Heart right ventricle (tissue), 16 donors: ENCODE results near the gene PGBD5. TPM values are rescaled to one million over a fixed set of nuclear protein-coding genes. Genes with fewer than 3 reads are reported as not detected.

ENCODE experiments used
- ATAC-seq, 8 donors: fragments of 200-7000 bp; cut with Tn5 transposase; one replicate each; pipeline ENCODE4 v1.9.1; 2020; ENCODE audit warnings: mild to moderate bottlenecking in 8 of 8, moderate library complexity in 8 of 8, moderate number of reproducible peaks in 1 of 8
- DNase-seq, 2 donors: peaks; one replicate each; pipeline ENCODE4 v3.0.0-alpha.2; 2020
- H3K27ac ChIP-seq, 10 donors: fragments of 200-600 bp; sonication (generic) in 2 of 10; one replicate each; pipeline versions ENCODE4 v1.5.0 to v1.8.0; 2020 to 2022; ENCODE audit warnings: mild to moderate bottlenecking in 3 of 10
- H3K27me3 ChIP-seq, 7 donors: fragments of 200-600 bp; one replicate each; pipeline ENCODE4 v1.8.0; 2021 to 2022; ENCODE audit warnings: mild to moderate bottlenecking in 2 of 7
- H3K36me3 ChIP-seq, 9 donors: fragments of 200-600 bp; sonication (generic) in 1 of 9; one replicate each; pipeline versions ENCODE4 v1.5.0 to v1.8.0; 2020 to 2022; ENCODE audit warnings: mild to moderate bottlenecking in 2 of 9
- H3K4me1 ChIP-seq, 9 donors: fragments of 200-600 bp; sonication (generic) in 1 of 9; one replicate each; pipeline versions ENCODE4 v1.5.0 to v1.8.0; 2020 to 2022; ENCODE audit warnings: mild to moderate bottlenecking in 4 of 9
- H3K4me3 ChIP-seq, 10 donors: fragments of 200-600 bp; sonication (generic) in 2 of 10; one replicate each; pipeline versions ENCODE4 v1.5.0 to v1.8.0; 2020 to 2022; ENCODE audit warnings: mild to moderate bottlenecking in 7 of 10, moderate library complexity in 2 of 10
- H3K9me3 ChIP-seq, 11 donors: fragments of 200-600 bp in 10 of 11; sonication (generic) in 2 of 11; one replicate each; pipeline versions ENCODE4 v1.5.0 to v1.8.0; 2013 to 2022; ENCODE audit warnings: mild to moderate bottlenecking in 2 of 11, control low read depth in 1 of 11, moderate library complexity in 1 of 11
- WGBS, 2 donors: extraction: QIAGEN DNeasy Blood & Tissue Kit; methylation state at CpG; one replicate each; pipeline ENCODE4 v1.1.7; 2013; ENCODE audit warnings: inconsistent platforms in 1 of 2; 5-methylcytosine and 5-hydroxymethylcytosine counted together
- intact Hi-C, 10 donors: fragments of 100-400 bp; cut with DNase I; formaldehyde crosslinking; loops; one replicate each; pipeline versions ENCODE4 v1.11.1 to v1.14.2; 2022
- polyA plus RNA-seq, 2 donors: library from polyadenylated mRNA; stranded (reverse); fragments of 200-250 nt; gene quantifications; one replicate each; pipeline ENCODE4 v1.2.3, GENCODE V29; 2013
- total RNA-seq, 10 donors: library from RNA; stranded (reverse); fragmentation: NEBNext Ultra II Directional in 3 of 10; extraction: Animal tissue kit (Norgen Biotek cat#: 25700) in 3 of 10; gene quantifications; one replicate each; pipeline versions ENCODE4 v1.2.1 to v1.2.4, GENCODE V29; 2021 to 2023
- TF ChIP-seq, protein P1 (sequence below), 9 donors: fragments of 200-600 bp; sonication (generic) in 2 of 9; IDR thresholded peaks; one replicate each; pipeline versions ENCODE4 v1.5.0 to v1.8.0; 2021 to 2022; ENCODE audit warnings: antibody characterized with exemption in 9 of 9, mild to moderate bottlenecking in 5 of 9, moderate library complexity in 1 of 9
- donor health status: Arrhythmogenic right ventricular cardiomyopathy.
- donor health status: ischemic (EF 13 %, LVEDD 7.1; RV severe dilation, severe dysfunction).
- donor health status: healthy with polysubstance abuse.
- donor health status: DM: no; HTN: yes; CAD: no.
- donor health status: DM: no; HTN: no; CAD: no.
- donor health status: ischemic (EF 25% LVEDD 6.9; RV normal size, moderate dysfunction).
- donor health status: ischemic (EF 25% LVEDD 5.7; RV mildly dilated, moderate dysfunction).
- donor health status: healthy.
- donor health status: DM: yes; HTN: yes; CAD: no.
- donor health status: Ischemic cardiomyopathy.
- donor health status: ischemic (EF 35%, LVEDD 5.7; RV mildly dilated, moderate dysfunction).
- donor health status: nonischemic (EF 11% LVEDD 7.7; RV severe dilation, severe dysfunction).
- donor health status: DM: yes; HTN: yes; CAD: no.
- donor health status: PGD.
- donor health status: ischemic (EF 29% LVEDD 5.4; RV normal size, mild dysfunction).
- donor health status: nonischemic (EF 23%, LVEDD 6.1; RV moderate dilation, normal function).

Gene PGBD5
- total and polyA plus RNA-seq, 12 donors, result 0.52 to 11.4 (median 7.9) TPM

- no peak for ATAC-seq
- Histone ChIP-seq H3K4me3 (no peak overlapping the region), H3K27me3 (peaks cover 0 to 10% (median 0%) of the 10 kb centered on the region in 7 donors), H3K27ac (no peak overlapping the region), H3K36me3 (no peaks in the 10 kb centered on the region), H3K9me3 (no peaks in the 10 kb centered on the region), H3K4me1 (peaks cover 0 to 26% (median 9%) of the 10 kb centered on the region in 9 donors)
- WGBS, 2 donors, result 84% methylated on average over 6 of the region's 6 CpGs
- intact Hi-C loops, result loop anchor here in 3 of 10 donors (10.0 kb wide), 3 partner anchors 88 to 748 kb away; partner anchors contain the start of gene ABCB10 (in 1 of the 3)
- TF ChIP-seq, protein P1, sequence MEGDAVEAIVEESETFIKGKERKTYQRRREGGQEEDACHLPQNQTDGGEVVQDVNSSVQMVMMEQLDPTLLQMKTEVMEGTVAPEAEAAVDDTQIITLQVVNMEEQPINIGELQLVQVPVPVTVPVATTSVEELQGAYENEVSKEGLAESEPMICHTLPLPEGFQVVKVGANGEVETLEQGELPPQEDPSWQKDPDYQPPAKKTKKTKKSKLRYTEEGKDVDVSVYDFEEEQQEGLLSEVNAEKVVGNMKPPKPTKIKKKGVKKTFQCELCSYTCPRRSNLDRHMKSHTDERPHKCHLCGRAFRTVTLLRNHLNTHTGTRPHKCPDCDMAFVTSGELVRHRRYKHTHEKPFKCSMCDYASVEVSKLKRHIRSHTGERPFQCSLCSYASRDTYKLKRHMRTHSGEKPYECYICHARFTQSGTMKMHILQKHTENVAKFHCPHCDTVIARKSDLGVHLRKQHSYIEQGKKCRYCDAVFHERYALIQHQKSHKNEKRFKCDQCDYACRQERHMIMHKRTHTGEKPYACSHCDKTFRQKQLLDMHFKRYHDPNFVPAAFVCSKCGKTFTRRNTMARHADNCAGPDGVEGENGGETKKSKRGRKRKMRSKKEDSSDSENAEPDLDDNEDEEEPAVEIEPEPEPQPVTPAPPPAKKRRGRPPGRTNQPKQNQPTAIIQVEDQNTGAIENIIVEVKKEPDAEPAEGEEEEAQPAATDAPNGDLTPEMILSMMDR (IDR thresholded peaks at IDR 0.05), result no peak
- DNase-seq, result no peak
Measured at GRCh38 chr1:230303069-230303468, 123.1 kb downstream of the PGBD5 start.

DNA sequence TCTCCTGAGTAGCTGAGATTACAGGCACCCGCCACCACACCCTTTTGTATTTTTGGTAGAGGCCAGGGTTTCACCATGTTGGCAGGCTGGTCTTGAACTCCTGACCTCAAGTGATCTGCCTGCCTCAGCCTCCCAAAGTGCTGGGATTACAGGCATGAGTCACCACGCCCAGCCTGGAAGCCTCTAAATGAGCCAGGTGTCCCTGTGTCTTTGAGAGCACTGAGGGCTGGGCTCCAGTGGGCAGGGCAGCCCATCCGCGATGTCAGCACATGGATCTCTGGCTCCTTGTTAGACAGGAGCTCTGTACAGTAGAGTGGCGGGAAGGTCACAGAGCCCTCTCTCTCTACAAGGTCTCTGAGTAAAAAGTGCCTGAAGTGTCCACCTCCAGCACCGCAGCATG, 124.3 kb downstream of the PGBD5 start:
- WGBS, 2 donors, result 94 to 96% methylated on average over 6 of the region's 6 CpGs
- TF ChIP-seq, protein P1 (IDR thresholded peaks at IDR 0.05), result no peak
- intact Hi-C loops, result loop anchor here in 3 of 10 donors (10.0 kb wide), 3 partner anchors 87 to 747 kb away; partner anchors contain the start of gene ABCB10 (in 1 of the 3)
- no peaks in the 10 kb centered on the region for H3K9me3 ChIP-seq
- H3K27ac ChIP-seq, result no peak overlapping the region
- ATAC-seq (no peak), DNase-seq (no peak)
- peaks cover 0 to 10% (median 0%) of the 10 kb centered on the region in 7 donors for H3K27me3 ChIP-seq
- H3K4me3 ChIP-seq, result no peak overlapping the region
- H3K36me3 ChIP-seq, result no peaks in the 10 kb centered on the region
- H3K4me1 ChIP-seq, result peaks cover 0 to 15% (median 9%) of the 10 kb centered on the region in 9 donors

DNA sequence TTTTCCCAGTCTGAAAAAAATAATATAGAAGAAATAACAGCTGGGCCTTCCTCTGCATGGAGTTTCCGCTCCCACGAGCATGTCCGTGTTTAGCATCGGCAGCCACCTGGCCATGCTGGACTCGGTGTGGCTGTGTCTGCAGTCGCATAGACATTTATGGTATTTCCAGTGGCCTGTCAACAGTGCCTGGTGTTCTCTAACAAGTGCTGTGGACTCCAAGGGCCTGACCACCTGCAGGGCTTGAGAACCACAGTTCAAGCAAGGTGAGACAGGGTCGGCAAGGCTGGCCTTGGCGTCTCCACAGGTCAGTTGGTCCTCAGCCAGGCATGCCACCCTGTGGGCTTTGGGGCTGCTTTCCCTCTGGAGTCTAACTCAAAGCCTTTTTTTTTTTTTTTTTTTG, 124.8 kb downstream of the PGBD5 start:
- intact Hi-C loops, result loop anchor here in 3 of 10 donors (10.0 kb wide), 3 partner anchors 87 to 747 kb away; partner anchors contain the start of gene ABCB10 (in 1 of the 3)
- H3K4me1 ChIP-seq, result peaks cover 0 to 15% (median 9%) of the 10 kb centered on the region in 9 donors
- ATAC-seq, result peak in 3 of 8 donors; percentile 33 to 58 (median 34)
- 50 to 71% methylated on average over 8 of the region's 8 CpGs for WGBS, 2 donors
- TF ChIP-seq, protein P1 (IDR thresholded peaks at IDR 0.05), result no peak
- H3K4me3 ChIP-seq, result no peak overlapping the region
- peaks cover 0 to 10% (median 0%) of the 10 kb centered on the region in 7 donors for H3K27me3 ChIP-seq
- H3K36me3 ChIP-seq, result no peaks in the 10 kb centered on the region
- DNase-seq, result no peak
- no peak overlapping the region for H3K27ac ChIP-seq
- H3K9me3 ChIP-seq, result no peaks in the 10 kb centered on the region

GRCh38 chr1:230300322-230301301, 125.5 kb downstream of the PGBD5 start:
- peak in 2 of 8 donors; percentile 25 to 36 for ATAC-seq
- Histone ChIP-seq H3K27me3 (peaks cover 0 to 10% (median 0%) of the 10 kb centered on the region in 7 donors), H3K27ac (no peak overlapping the region), H3K36me3 (no peaks in the 10 kb centered on the region), H3K4me3 (no peak overlapping the region), H3K9me3 (no peaks in the 10 kb centered on the region), H3K4me1 (peaks cover 0 to 15% (median 9%) of the 10 kb centered on the region in 9 donors)
- DNase-seq, result no peak
- TF ChIP-seq, protein P1 (IDR thresholded peaks at IDR 0.05), result no peak
- intact Hi-C loops, result loop anchor here in 3 of 10 donors (10.0 kb wide), 3 partner anchors 86 to 746 kb away; partner anchors contain the start of gene ABCB10 (in 1 of the 3)
- 79 to 82% methylated on average over 26 of the region's 26 CpGs for WGBS, 2 donors
